ENCODE results near the gene RASAL1.

- TF ChIP-seq POLR2A (IDR thresholded peaks at IDR 0.05) (no peak), CTCF (IDR thresholded peaks at IDR 0.05 in 8 of 11, conservative IDR thresholded peaks at IDR 0.05 in 3 of 11) (no peak), POLR2AphosphoS5 (IDR thresholded peaks at IDR 0.05) (no peak)
These were observed 20.9 kb downstream of the RASAL1 start for GRCh38 chr12:113114447-113115178.
